OCI-LY1 (cell line): ENCODE results near the gene ADAM11.
A peak's percentile ranks its signal among the peaks of the same experiment; 100 is the strongest.
"Not testable (repeated sequence)": the region's sequence is repeated elsewhere in the genome, so short reads cannot be mapped to it uniquely, and the experiment has no call there.

Source experiments
- H2AFZ ChIP-seq: fragments of 200-600 bp; sonication (generic), shearing (Covaris generic); 2 replicates; pipeline ENCODE4 v1.6.0; 2014; ENCODE audit warnings: antibody characterized with exemption, mild to moderate bottlenecking, low read length
- H3F3A ChIP-seq: fragments of 200-600 bp; sonication (generic), shearing (Covaris generic); 2 replicates; pipeline ENCODE4 v1.6.0; 2014; ENCODE audit warnings: mild to moderate bottlenecking, antibody characterized with exemption, low read length, moderate library complexity; ENCODE audit not compliant: insufficient read depth
- H3K27ac ChIP-seq: fragments of 200-600 bp; sonication (generic); 2 replicates; pipeline ENCODE4 v1.5.1; 2014; ENCODE audit warnings: low read length, mixed run types, mild to moderate bottlenecking, low read depth; ENCODE audit not compliant: poor library complexity, severe bottlenecking
- H3K27me3 ChIP-seq: fragments of 200-600 bp; sonication (generic); 2 replicates; pipeline ENCODE4 v1.6.0; 2014; ENCODE audit warnings: antibody characterized with exemption, mild to moderate bottlenecking, low read length, moderate library complexity; ENCODE audit not compliant: insufficient read depth
- H3K36me3 ChIP-seq: fragments of 200-600 bp; sonication (generic); 2 replicates; pipeline ENCODE4 v1.6.1; 2014; ENCODE audit warnings: mild to moderate bottlenecking, antibody characterized with exemption, low read length, moderate library complexity, mixed read lengths; ENCODE audit not compliant: insufficient read depth
- H3K4me1 ChIP-seq: fragments of 200-600 bp; sonication (generic); 2 replicates; pipeline ENCODE4 v1.5.1; 2014; ENCODE audit warnings: mild to moderate bottlenecking, low read length, moderate library complexity; ENCODE audit not compliant: insufficient read depth, severe bottlenecking
- H3K4me2 ChIP-seq: fragments of 200-600 bp; sonication (generic), shearing (Covaris generic); 2 replicates; pipeline ENCODE4 v1.6.1; 2014; ENCODE audit warnings: low read length
- H3K4me3 ChIP-seq: fragments of 200-600 bp; sonication (generic); 2 replicates; pipeline ENCODE4 v1.5.1; 2014; ENCODE audit warnings: low read length, low read depth, mild to moderate bottlenecking, mixed read lengths; ENCODE audit not compliant: poor library complexity, severe bottlenecking
- H3K79me2 ChIP-seq: fragments of 200-600 bp; shearing (Covaris generic); 2 replicates; pipeline ENCODE4 v1.6.1; 2016; ENCODE audit warnings: mixed run types, low read length, mixed read lengths; ENCODE audit not compliant: insufficient read depth
- H3K9ac ChIP-seq: fragments of 200-600 bp; sonication (generic), shearing (Covaris generic); 2 replicates; pipeline ENCODE4 v1.6.1; 2014; ENCODE audit warnings: mild to moderate bottlenecking, low read length, mixed read lengths
- H3K9me2 ChIP-seq: fragments of 200-600 bp; sonication (generic), shearing (Covaris generic); 2 replicates; pipeline ENCODE4 v1.6.1; 2014; ENCODE audit warnings: low read depth, mild to moderate bottlenecking, low read length, mixed read lengths
- H3K9me3 ChIP-seq: fragments of 200-600 bp; shearing (Covaris generic); 2 replicates; pipeline ENCODE4 v1.6.1; 2014; ENCODE audit warnings: low read length, mixed read lengths
- H4K20me1 ChIP-seq: fragments of 200-600 bp; sonication (generic), shearing (Covaris generic); 2 replicates; pipeline ENCODE4 v1.6.0; 2016; ENCODE audit warnings: mild to moderate bottlenecking, low read length; ENCODE audit not compliant: insufficient read depth
- CTCF ChIP-seq: fragments of 200-600 bp; sonication (generic), shearing (Covaris generic); IDR thresholded peaks from 2 replicates; pipeline ENCODE4 v1.5.1; 2017; ENCODE audit warnings: mild to moderate bottlenecking, antibody characterized with exemption, low read length, moderate library complexity, mixed read lengths
- EZH2 ChIP-seq: fragments of 200-600 bp; sonication (generic), shearing (Covaris generic); IDR thresholded peaks from 2 replicates; pipeline ENCODE4 v1.8.0; 2017; ENCODE audit warnings: borderline replicate concordance, mixed run types, mild to moderate bottlenecking, antibody characterized with exemption, low read length, moderate library complexity, mixed read lengths

The ADAM11 gene

GRCh38 chr17:44758414-44759085 is at the start of gene ADAM11:
TSS of gene ADAM11 (plus strand) at chr17:44758988. CDS start at chr17:44759200, 212 bp downstream.
- Histone ChIP-seq H3K36me3 (no peaks in the 10 kb centered on the region), H3F3A (no peaks in the 10 kb centered on the region), H3K4me1 (peaks cover 6% of the 10 kb centered on the region), H3K79me2 (no peaks in the 10 kb centered on the region), H3K9me3 (no peaks in the 10 kb centered on the region), H3K27ac (no peak within 1 kb of the TSS), H3K9ac (peak within 1 kb of the TSS; percentile 43; the same call in 1 of the 2 replicates), H2AFZ (no peak within 1 kb of the TSS), H3K4me3 (peak within 1 kb of the TSS; percentile 60), H4K20me1 (no peaks in the 10 kb centered on the region), H3K9me2 (no peaks in the 10 kb centered on the region), H3K4me2 (peak within 1 kb of the TSS; percentile 78), H3K27me3 (peaks cover 16% of the 10 kb centered on the region)
- TF ChIP-seq EZH2 (no peak), CTCF (no peak)

- no peak overlapping the region for H3K9ac ChIP-seq
- no peaks in the 10 kb centered on the region for H3K9me2 ChIP-seq
- no peaks in the 10 kb centered on the region for H4K20me1 ChIP-seq
- no peaks in the 10 kb centered on the region for H3K4me1 ChIP-seq
- H3K4me3 ChIP-seq = no peak overlapping the region
- no peak overlapping the region for H2AFZ ChIP-seq
- H3K27ac ChIP-seq = no peak overlapping the region
- no peak overlapping the region for H3K4me2 ChIP-seq
- H3K36me3 ChIP-seq = peaks cover 38% of the 10 kb centered on the region
- no peaks in the 10 kb centered on the region for H3K9me3 ChIP-seq
- H3K27me3 ChIP-seq = no peaks in the 10 kb centered on the region
- no peaks in the 10 kb centered on the region for H3K79me2 ChIP-seq
- H3F3A ChIP-seq = no peaks in the 10 kb centered on the region
- TF ChIP-seq CTCF = no peak
- TF ChIP-seq EZH2 = no peak
These were observed 39.3 kb upstream of the ADAM11 start for GRCh38 chr17:44719444-44719843.

- no peak overlapping the region for H3K4me3 ChIP-seq
- no peak overlapping the region for H3K9ac ChIP-seq
- H3K9me2 ChIP-seq = no peaks in the 10 kb centered on the region
- no peaks in the 10 kb centered on the region for H4K20me1 ChIP-seq
- H2AFZ ChIP-seq = no peak overlapping the region
- no peak for TF ChIP-seq EZH2
- no peak for TF ChIP-seq CTCF
- H3K79me2 ChIP-seq = no peaks in the 10 kb centered on the region
- H3K4me2 ChIP-seq = no peak overlapping the region
- H3K36me3 ChIP-seq = peaks cover 42% of the 10 kb centered on the region
- no peak overlapping the region for H3K27ac ChIP-seq
- no peaks in the 10 kb centered on the region for H3K27me3 ChIP-seq
- no peaks in the 10 kb centered on the region for H3K9me3 ChIP-seq
- no peaks in the 10 kb centered on the region for H3F3A ChIP-seq
- H3K4me1 ChIP-seq = no peaks in the 10 kb centered on the region
These were observed 36.5 kb upstream of the ADAM11 start for GRCh38 chr17:44722254-44722653.

GRCh38 chr17:44726121-44726520 is 32.7 kb upstream of the ADAM11 start:
- not testable (repeated sequence) for H3K27me3 ChIP-seq, H3F3A ChIP-seq, H3K9me2 ChIP-seq, H3K9ac ChIP-seq, H3K4me1 ChIP-seq, H2AFZ ChIP-seq, H3K27ac ChIP-seq, H3K9me3 ChIP-seq, H3K4me2 ChIP-seq, H3K4me3 ChIP-seq, H4K20me1 ChIP-seq, H3K79me2 ChIP-seq
- H3K36me3 ChIP-seq = peaks cover 22% of the 10 kb centered on the region
